Neural progenitor cell (in vitro differentiated cells): ENCODE results near the gene CACNA1C. TPM values are rescaled to one million over a fixed set of nuclear protein-coding genes. Genes with fewer than 3 reads are reported as not detected.

Experiments used
- DNase-seq: peaks from one replicate; pipeline ENCODE4 v3.0.0-alpha.2; 2016; ENCODE audit warnings: low spot score
- H2AFZ ChIP-seq: fragments of 200-600 bp; sonication (generic); replicated peaks from 2 replicates; pipeline ENCODE4 v1.6.1; 2016; ENCODE audit warnings: antibody characterized with exemption
- H3F3A ChIP-seq: fragments of 200-600 bp; sonication (generic); 2 replicates; pipeline ENCODE4 v1.6.1; 2016; ENCODE audit warnings: antibody characterized with exemption, low read depth
- H3K27ac ChIP-seq: fragments of 200-600 bp; sonication (generic); 2 replicates; pipeline ENCODE4 v1.5.1; 2016; ENCODE audit warnings: mild to moderate bottlenecking
- H3K27me3 ChIP-seq: fragments of 200-600 bp; sonication (generic); 2 replicates; pipeline ENCODE4 v1.6.1; 2016; ENCODE audit warnings: mild to moderate bottlenecking, moderate library complexity
- H3K36me3 ChIP-seq: fragments of 200-600 bp; sonication (generic); 2 replicates; pipeline ENCODE4 v1.5.1; 2016
- H3K4me1 ChIP-seq: fragments of 200-600 bp; sonication (generic); 2 replicates; pipeline ENCODE4 v1.6.1; 2016; ENCODE audit warnings: mixed run types
- H3K4me2 ChIP-seq: fragments of 200-600 bp; sonication (generic); 2 replicates; pipeline ENCODE4 v1.6.1; 2016
- H3K4me3 ChIP-seq: fragments of 200-600 bp; sonication (generic); 2 replicates; pipeline ENCODE4 v1.5.1; 2016
- H3K79me2 ChIP-seq: fragments of 200-600 bp; sonication (generic); 2 replicates; pipeline ENCODE4 v1.6.1; 2016; ENCODE audit warnings: low read depth
- H3K9ac ChIP-seq: fragments of 200-600 bp; sonication (generic); 2 replicates; pipeline ENCODE4 v1.6.1; 2016
- H3K9me3 ChIP-seq: fragments of 200-600 bp; sonication (generic); 2 replicates; pipeline ENCODE4 v1.5.1; 2016; ENCODE audit warnings: low read depth
- H4K20me1 ChIP-seq: fragments of 200-600 bp; sonication (generic); 2 replicates; pipeline ENCODE4 v1.6.1; 2016; ENCODE audit warnings: low read depth
- H3K27ac Mint-ChIP-seq: 3 replicates; pipeline ENCODE4 v1.8.0; 2021; ENCODE audit warnings: mixed read lengths
- H3K27me3 Mint-ChIP-seq: 2 replicates; pipeline ENCODE4 v1.8.0; 2022; ENCODE audit warnings: low read depth, mild to moderate bottlenecking, inconsistent platforms, moderate library complexity, mixed read lengths; ENCODE audit not compliant: insufficient read depth
- H3K36me3 Mint-ChIP-seq: 3 replicates; pipeline ENCODE4 v1.8.0; 2021; ENCODE audit warnings: mixed read lengths
- H3K4me1 Mint-ChIP-seq: 3 replicates; pipeline ENCODE4 v1.8.0; 2021; ENCODE audit warnings: mixed read lengths
- H3K4me3 Mint-ChIP-seq: 3 replicates; pipeline ENCODE4 v1.8.0; 2021; ENCODE audit warnings: mild to moderate bottlenecking, moderate library complexity, mixed read lengths
- H3K9me3 Mint-ChIP-seq: 3 replicates; pipeline ENCODE4 v1.8.0; 2020; ENCODE audit warnings: mixed read lengths
- EZH2 ChIP-seq: fragments of 200-600 bp; sonication (generic); IDR thresholded peaks from 2 replicates; pipeline ENCODE4 v1.6.1; 2017; ENCODE audit warnings: antibody characterized with exemption, mild to moderate bottlenecking, moderate library complexity
- EZH2phosphoT487 ChIP-seq: fragments of 200-600 bp; sonication (generic); IDR thresholded peaks from 2 replicates; pipeline ENCODE4 v1.6.1; 2017; ENCODE audit warnings: antibody characterized with exemption
- total RNA-seq: library from RNA; depleted of rRNA; stranded (reverse); fragments of >200 nt; gene quantifications from 2 replicates; pipeline ENCODE4 v1.2.3, GENCODE V29; 2015; ENCODE audit warnings: low replicate concordance
- TF ChIP-seq, protein P1 (sequence below): fragments of 200-600 bp; sonication (generic); IDR thresholded peaks from 2 replicates; pipeline ENCODE4 v1.5.1; 2017; ENCODE audit warnings: antibody characterized with exemption, mild to moderate bottlenecking

The CACNA1C gene
- total RNA-seq, 1 donor from 2014 or later: 2.7 TPM

- Histone ChIP-seq H3F3A (no peaks in the 10 kb centered on the region), H3K27ac (no peak overlapping the region), H3K9ac (no peak overlapping the region), H3K27me3 (no peaks in the 10 kb centered on the region), H3K36me3 (no peaks in the 10 kb centered on the region), H3K4me2 (no peak overlapping the region), H3K4me1 (peaks cover 9% of the 10 kb centered on the region), H4K20me1 (no peaks in the 10 kb centered on the region), H2AFZ (no peak overlapping the region), H3K9me3 (no peaks in the 10 kb centered on the region), H3K79me2 (no peaks in the 10 kb centered on the region), H3K4me3 (no peak overlapping the region)
- Mint-ChIP-seq H3K9me3 (peaks cover 2% of the 10 kb centered on the region), H3K4me3 (no peak overlapping the region), H3K27me3 (no peaks in the 10 kb centered on the region), H3K36me3 (no peaks in the 10 kb centered on the region), H3K4me1 (peaks cover 17% of the 10 kb centered on the region), H3K27ac (no peak overlapping the region)
- no peak for TF ChIP-seq EZH2
- TF ChIP-seq EZH2phosphoT487: no peak
- TF ChIP-seq, protein P1, sequence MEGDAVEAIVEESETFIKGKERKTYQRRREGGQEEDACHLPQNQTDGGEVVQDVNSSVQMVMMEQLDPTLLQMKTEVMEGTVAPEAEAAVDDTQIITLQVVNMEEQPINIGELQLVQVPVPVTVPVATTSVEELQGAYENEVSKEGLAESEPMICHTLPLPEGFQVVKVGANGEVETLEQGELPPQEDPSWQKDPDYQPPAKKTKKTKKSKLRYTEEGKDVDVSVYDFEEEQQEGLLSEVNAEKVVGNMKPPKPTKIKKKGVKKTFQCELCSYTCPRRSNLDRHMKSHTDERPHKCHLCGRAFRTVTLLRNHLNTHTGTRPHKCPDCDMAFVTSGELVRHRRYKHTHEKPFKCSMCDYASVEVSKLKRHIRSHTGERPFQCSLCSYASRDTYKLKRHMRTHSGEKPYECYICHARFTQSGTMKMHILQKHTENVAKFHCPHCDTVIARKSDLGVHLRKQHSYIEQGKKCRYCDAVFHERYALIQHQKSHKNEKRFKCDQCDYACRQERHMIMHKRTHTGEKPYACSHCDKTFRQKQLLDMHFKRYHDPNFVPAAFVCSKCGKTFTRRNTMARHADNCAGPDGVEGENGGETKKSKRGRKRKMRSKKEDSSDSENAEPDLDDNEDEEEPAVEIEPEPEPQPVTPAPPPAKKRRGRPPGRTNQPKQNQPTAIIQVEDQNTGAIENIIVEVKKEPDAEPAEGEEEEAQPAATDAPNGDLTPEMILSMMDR: no peak
- DNase-seq: no peak
Measured at GRCh38 chr12:2509137-2509536, 456.4 kb downstream of the CACNA1C start.

DNA sequence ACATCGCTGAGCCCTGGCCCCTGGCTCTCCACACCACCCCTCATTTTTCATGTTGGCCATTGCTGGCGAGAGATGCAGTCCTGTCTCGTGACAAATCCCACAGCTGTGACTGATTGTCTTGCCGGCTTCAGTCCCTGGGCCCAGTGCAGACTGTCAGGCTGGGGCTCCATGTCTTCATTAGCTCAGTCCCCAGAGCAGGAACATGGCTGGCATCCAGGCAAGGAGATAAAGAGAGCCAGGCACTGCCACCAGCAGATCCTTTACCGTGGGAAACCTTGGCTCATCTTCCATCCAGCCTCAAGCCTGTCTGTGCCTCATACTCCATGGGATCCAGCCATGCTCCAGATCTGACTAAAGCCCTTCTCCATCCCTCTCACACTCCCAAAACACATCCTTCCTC lies 457.3 kb downstream of the CACNA1C start:
- Histone ChIP-seq H3K4me1 (peaks cover 13% of the 10 kb centered on the region), H3K79me2 (no peaks in the 10 kb centered on the region), H3K9ac (no peak overlapping the region), H4K20me1 (no peaks in the 10 kb centered on the region), H3K27ac (no peak overlapping the region), H3K4me3 (no peak overlapping the region), H3K27me3 (no peaks in the 10 kb centered on the region), H3F3A (no peaks in the 10 kb centered on the region), H3K36me3 (no peaks in the 10 kb centered on the region), H3K4me2 (no peak overlapping the region), H2AFZ (no peak overlapping the region), H3K9me3 (no peaks in the 10 kb centered on the region)
- TF ChIP-seq EZH2 (no peak), EZH2phosphoT487 (no peak)
- TF ChIP-seq, protein P1: no peak
- Mint-ChIP-seq H3K27ac (no peak overlapping the region), H3K4me3 (no peak overlapping the region), H3K27me3 (peaks cover 2% of the 10 kb centered on the region), H3K9me3 (no peaks in the 10 kb centered on the region), H3K4me1 (peaks cover 17% of the 10 kb centered on the region), H3K36me3 (no peaks in the 10 kb centered on the region)
- no peak for DNase-seq

DNA sequence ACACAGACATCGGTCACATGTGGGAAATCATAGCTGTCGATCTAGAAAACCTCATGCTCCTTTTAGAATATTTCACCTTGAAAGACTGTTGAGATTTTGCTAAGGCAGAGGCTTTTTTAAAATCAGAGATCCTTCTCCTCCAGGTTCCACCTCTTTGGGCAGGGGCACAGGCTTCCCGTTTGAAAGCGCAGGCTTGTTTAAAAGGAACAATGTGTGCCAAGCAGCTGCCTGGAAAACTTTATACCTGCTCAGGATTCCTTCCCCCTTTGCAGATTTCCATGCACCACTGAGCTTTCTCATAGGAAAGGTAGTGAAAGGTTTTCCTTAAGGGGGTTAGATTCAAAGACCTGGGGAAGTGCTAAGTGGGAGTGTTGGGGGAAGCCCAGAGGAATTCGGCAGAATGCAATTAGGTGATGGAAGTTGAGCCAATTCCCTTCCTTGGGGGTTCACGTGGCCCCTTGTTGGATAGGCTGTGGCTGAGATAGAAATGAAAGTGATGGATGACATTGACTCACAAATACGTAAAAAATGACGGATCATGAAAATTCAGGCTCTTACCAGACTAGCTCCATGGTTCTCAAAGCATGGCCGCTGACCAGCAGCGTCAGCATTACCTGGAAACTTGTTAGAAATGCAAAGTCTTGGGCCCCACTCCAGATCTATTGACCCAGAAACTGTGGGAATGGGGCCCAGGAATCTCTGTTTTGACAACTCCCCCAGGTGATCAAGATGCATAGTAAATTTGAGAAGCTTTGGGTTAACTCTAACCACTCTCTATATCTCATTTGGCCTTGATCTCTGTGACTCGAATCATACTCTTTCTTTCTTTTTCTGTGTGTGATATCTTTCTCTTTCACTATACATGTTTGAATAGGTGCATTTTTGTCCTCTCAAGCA lies 460.6 kb downstream of the CACNA1C start:
- no peaks in the 10 kb centered on the region for H3K27me3 ChIP-seq
- H3K4me3 ChIP-seq: no peak overlapping the region
- TF ChIP-seq, protein P1: no peak
- H4K20me1 ChIP-seq: no peaks in the 10 kb centered on the region
- no peak overlapping the region for H3K9ac ChIP-seq
- no peaks in the 10 kb centered on the region for H3K9me3 Mint-ChIP-seq
- no peaks in the 10 kb centered on the region for H3F3A ChIP-seq
- no peak overlapping the region for H3K4me2 ChIP-seq
- no peak for DNase-seq
- no peaks in the 10 kb centered on the region for H3K79me2 ChIP-seq
- H3K4me1 ChIP-seq: peaks cover 4% of the 10 kb centered on the region
- H3K27me3 Mint-ChIP-seq: peaks cover 2% of the 10 kb centered on the region
- H3K27ac ChIP-seq: no peak overlapping the region
- no peaks in the 10 kb centered on the region for H3K9me3 ChIP-seq
- no peaks in the 10 kb centered on the region for H3K36me3 ChIP-seq
- H3K4me1 Mint-ChIP-seq: no peaks in the 10 kb centered on the region
- H3K4me3 Mint-ChIP-seq: no peak overlapping the region
- H3K36me3 Mint-ChIP-seq: no peaks in the 10 kb centered on the region
- H3K27ac Mint-ChIP-seq: no peak overlapping the region
- no peak overlapping the region for H2AFZ ChIP-seq
